H1 (cell line): ENCODE measurements around the gene PPP1R12A.

Source experiments
- EGR1 ChIP-seq: IDR thresholded peaks from 2 replicates; pipeline ENCODE4 v1.6.1; 2011; ENCODE audit warnings: low read depth, low read length, borderline replicate concordance
- GABPA ChIP-seq: IDR thresholded peaks from 2 replicates; pipeline ENCODE4 v1.6.1; 2011; ENCODE audit warnings: mild to moderate bottlenecking, low read length, moderate library complexity, borderline replicate concordance; ENCODE audit not compliant: insufficient read depth
- RXRA ChIP-seq: IDR thresholded peaks from 2 replicates; pipeline ENCODE4 v1.6.1; 2011; ENCODE audit warnings: low read depth, mild to moderate bottlenecking, low read length, moderate library complexity; ENCODE audit not compliant: insufficient read depth
- TF ChIP-seq, protein P1 (sequence below), 3 experiments: IDR thresholded peaks; 1 replicate in 2 of 3; 2 replicates in 1 of 3; pipeline versions ENCODE4 v1.5.1 to v1.6.1; 2011; ENCODE audit warnings: low read length in 3 of 3, mild to moderate bottlenecking in 3 of 3, inconsistent platforms in 2 of 3, low read depth in 1 of 3, moderate library complexity in 1 of 3; ENCODE audit not compliant: insufficient read depth in 1 of 3; ENCODE audit errors: control extremely low read depth in 1 of 3
- TF ChIP-seq, protein P2 (sequence below): IDR thresholded peaks from 2 replicates; pipeline ENCODE4 v1.6.1; 2011; ENCODE audit warnings: low read depth, mild to moderate bottlenecking, low read length; ENCODE audit not compliant: insufficient read depth

- TF ChIP-seq, protein P1, sequence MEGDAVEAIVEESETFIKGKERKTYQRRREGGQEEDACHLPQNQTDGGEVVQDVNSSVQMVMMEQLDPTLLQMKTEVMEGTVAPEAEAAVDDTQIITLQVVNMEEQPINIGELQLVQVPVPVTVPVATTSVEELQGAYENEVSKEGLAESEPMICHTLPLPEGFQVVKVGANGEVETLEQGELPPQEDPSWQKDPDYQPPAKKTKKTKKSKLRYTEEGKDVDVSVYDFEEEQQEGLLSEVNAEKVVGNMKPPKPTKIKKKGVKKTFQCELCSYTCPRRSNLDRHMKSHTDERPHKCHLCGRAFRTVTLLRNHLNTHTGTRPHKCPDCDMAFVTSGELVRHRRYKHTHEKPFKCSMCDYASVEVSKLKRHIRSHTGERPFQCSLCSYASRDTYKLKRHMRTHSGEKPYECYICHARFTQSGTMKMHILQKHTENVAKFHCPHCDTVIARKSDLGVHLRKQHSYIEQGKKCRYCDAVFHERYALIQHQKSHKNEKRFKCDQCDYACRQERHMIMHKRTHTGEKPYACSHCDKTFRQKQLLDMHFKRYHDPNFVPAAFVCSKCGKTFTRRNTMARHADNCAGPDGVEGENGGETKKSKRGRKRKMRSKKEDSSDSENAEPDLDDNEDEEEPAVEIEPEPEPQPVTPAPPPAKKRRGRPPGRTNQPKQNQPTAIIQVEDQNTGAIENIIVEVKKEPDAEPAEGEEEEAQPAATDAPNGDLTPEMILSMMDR (IDR thresholded peaks at IDR 0.05; ENCODE audit: control extremely low read depth in 1 of 3, insufficient read depth in 1 of 3, low read depth in 1 of 3, low read length in 3 of 3) = no peak
- TF ChIP-seq, protein P2, sequence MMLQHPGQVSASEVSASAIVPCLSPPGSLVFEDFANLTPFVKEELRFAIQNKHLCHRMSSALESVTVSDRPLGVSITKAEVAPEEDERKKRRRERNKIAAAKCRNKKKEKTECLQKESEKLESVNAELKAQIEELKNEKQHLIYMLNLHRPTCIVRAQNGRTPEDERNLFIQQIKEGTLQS = no peak
- no peak for TF ChIP-seq GABPA
- TF ChIP-seq EGR1 = no peak
- no peak for TF ChIP-seq RXRA
Observed at GRCh38 chr12:79936670-79937069, 1.8 kb upstream of the PPP1R12A start.
